Hepatocyte (in vitro differentiated cells): ENCODE results near the gene RNASE11.

ENCODE experiments used
- EZH2 ChIP-seq: fragments of 200-600 bp; sonication (generic); IDR thresholded peaks from 2 replicates; pipeline ENCODE4 v1.6.1; 2016; ENCODE audit warnings: antibody characterized with exemption, mild to moderate bottlenecking, borderline replicate concordance
- TF ChIP-seq, protein P1 (sequence below): fragments of 200-600 bp; sonication (generic); IDR thresholded peaks from 2 replicates; pipeline ENCODE4 v1.5.1; 2016; ENCODE audit warnings: antibody characterized with exemption, mild to moderate bottlenecking; ENCODE audit not compliant: poor library complexity

DNA sequence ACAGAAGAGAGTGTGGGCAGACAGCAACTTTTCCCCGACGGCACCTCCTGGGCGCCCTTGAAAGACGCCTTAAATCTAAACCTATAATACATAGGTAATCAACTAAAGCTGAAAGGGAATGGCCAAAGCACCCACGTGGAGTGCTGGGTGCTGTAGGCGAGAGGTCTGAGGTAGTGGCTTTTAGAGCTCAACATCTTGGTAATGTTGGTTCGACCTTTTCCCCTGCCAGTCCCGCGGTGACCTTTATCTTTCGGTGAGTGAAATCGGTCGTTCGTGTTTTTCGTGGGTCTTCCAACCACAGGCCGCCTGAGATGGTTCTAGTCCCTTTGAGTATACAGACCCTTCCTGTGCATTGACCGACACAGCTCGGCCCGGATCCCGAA, 44.6 kb upstream of the RNASE11 start:
- TF ChIP-seq, protein P1, sequence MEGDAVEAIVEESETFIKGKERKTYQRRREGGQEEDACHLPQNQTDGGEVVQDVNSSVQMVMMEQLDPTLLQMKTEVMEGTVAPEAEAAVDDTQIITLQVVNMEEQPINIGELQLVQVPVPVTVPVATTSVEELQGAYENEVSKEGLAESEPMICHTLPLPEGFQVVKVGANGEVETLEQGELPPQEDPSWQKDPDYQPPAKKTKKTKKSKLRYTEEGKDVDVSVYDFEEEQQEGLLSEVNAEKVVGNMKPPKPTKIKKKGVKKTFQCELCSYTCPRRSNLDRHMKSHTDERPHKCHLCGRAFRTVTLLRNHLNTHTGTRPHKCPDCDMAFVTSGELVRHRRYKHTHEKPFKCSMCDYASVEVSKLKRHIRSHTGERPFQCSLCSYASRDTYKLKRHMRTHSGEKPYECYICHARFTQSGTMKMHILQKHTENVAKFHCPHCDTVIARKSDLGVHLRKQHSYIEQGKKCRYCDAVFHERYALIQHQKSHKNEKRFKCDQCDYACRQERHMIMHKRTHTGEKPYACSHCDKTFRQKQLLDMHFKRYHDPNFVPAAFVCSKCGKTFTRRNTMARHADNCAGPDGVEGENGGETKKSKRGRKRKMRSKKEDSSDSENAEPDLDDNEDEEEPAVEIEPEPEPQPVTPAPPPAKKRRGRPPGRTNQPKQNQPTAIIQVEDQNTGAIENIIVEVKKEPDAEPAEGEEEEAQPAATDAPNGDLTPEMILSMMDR: no peak
- no peak for TF ChIP-seq EZH2
